ENCODE data around the gene RHBDL3. TPM values are rescaled to one million over a fixed set of nuclear protein-coding genes. Genes with fewer than 3 reads are reported as not detected.

RHBDL3 gene
- total and polyA plus RNA-seq, 2 donors, result 0.19 to 0.32 TPM

DNA sequence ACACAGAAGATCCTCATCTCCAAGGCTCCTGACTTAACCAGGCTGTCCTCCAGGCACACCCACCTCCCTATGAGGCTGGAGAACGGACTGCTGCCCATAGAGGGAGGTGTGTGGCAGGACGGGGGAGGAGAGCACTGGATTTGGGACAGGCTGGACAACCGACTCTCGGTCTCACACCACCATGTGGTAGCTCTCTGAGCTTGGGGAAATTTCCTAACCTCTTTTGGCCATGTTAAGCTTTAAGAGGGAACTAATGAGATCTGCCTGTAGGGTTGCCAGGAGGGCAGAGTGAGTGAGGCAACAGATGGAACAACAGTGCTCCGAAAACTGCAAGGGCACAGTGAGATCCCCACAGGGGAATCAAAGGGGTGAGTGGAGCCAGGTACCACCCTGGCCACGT lies 32.7 kb downstream of the RHBDL3 start:
- H3K4me3 ChIP-seq (ENCODE audit: low read length in 2 of 2), result no peak overlapping the region
- no peaks in the 10 kb centered on the region for H3K9me3 ChIP-seq (ENCODE audit: control insufficient read depth in 2 of 2, insufficient read depth in 1 of 2, low read length in 1 of 2)
- no peaks in the 10 kb centered on the region for H3K36me3 ChIP-seq (ENCODE audit: control insufficient read depth in 2 of 2, insufficient read depth in 2 of 2, low read length in 1 of 2)
- no peak for DNase-seq (ENCODE audit: low read depth in 6 of 9, low spot score in 9 of 9)
- H3K27me3 ChIP-seq (ENCODE audit: control insufficient read depth in 2 of 2, insufficient read depth in 1 of 2, low read length in 1 of 2), result no peaks in the 10 kb centered on the region
- H3K27ac ChIP-seq (ENCODE audit: low read depth in 1 of 2, low read length in 1 of 2), result no peak overlapping the region
- 95% methylated on average over 6 of the region's 6 CpGs for WGBS
- H3K4me1 ChIP-seq (ENCODE audit: control insufficient read depth in 2 of 2, insufficient read depth in 2 of 2, low read length in 2 of 2), result no peaks in the 10 kb centered on the region

DNA sequence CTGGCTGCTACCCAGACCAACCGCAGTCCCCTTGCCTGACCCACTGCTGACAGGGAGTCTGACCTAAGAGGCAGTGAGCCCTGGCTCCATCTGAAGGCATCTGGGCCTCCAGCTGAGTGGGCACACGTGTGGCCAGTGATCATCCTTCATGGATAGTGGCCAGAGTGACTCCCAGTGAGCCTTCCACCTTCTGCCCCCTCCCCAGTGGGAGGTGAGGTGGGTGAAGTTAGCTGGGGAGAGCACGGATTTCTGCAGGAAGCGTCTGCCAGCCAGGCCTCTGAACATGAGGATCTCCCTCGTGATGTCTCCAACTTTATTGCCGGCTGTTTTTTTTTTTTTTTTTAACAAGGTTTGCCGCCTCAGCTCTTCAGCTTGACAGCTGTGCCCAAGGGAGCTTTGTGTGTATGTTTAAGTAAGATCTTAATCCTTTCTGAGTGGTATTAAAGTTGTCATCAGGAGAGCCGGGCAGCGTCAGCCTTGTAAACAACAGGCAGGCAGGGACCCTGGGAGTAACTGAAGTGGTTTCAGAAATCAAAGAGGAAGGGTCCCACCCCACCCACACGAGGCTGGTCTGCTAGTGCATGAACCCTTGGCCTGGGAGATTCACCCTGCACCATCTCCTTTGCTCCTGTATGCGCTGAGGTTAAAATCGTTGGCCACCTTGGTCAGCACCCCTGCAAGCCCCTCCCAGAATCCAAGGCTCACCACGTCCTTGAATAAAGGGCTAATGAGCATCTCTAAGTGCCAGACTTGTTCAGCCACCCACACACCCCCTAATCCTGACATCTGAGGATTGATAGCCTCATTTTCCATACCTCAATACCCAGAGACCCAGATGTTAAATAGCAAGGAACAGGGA lies 33.3 kb downstream of the RHBDL3 start:
- no peaks in the 10 kb centered on the region for H3K9me3 ChIP-seq (ENCODE audit: control insufficient read depth in 2 of 2, insufficient read depth in 1 of 2, low read length in 1 of 2)
- no peak for DNase-seq (ENCODE audit: low read depth in 6 of 9, low spot score in 9 of 9)
- no peaks in the 10 kb centered on the region for H3K4me1 ChIP-seq (ENCODE audit: control insufficient read depth in 2 of 2, insufficient read depth in 2 of 2, low read length in 2 of 2)
- 87% methylated on average over 13 of the region's 13 CpGs for WGBS
- H3K36me3 ChIP-seq (ENCODE audit: control insufficient read depth in 2 of 2, insufficient read depth in 2 of 2, low read length in 1 of 2), result no peaks in the 10 kb centered on the region
- H3K27me3 ChIP-seq (ENCODE audit: control insufficient read depth in 2 of 2, insufficient read depth in 1 of 2, low read length in 1 of 2), result no peaks in the 10 kb centered on the region
- no peak overlapping the region for H3K27ac ChIP-seq (ENCODE audit: low read depth in 1 of 2, low read length in 1 of 2)
- H3K4me3 ChIP-seq (ENCODE audit: low read length in 2 of 2), result no peak overlapping the region

- no peak for DNase-seq (ENCODE audit: low read depth in 6 of 9, low spot score in 9 of 9)
Observed at GRCh38 chr17:32299580-32300164, 34.0 kb downstream of the RHBDL3 start.

GRCh38 chr17:32302037-32302436 lies 36.4 kb downstream of the RHBDL3 start:
- 92% methylated on average over 4 of the region's 4 CpGs for WGBS

More at GRCh38 chr17:32299580-32300164, 34.0 kb downstream of the RHBDL3 start:
- Histone ChIP-seq H3K27me3 (ENCODE audit: control insufficient read depth in 2 of 2, insufficient read depth in 1 of 2, low read length in 1 of 2) (no peaks in the 10 kb centered on the region), H3K9me3 (ENCODE audit: control insufficient read depth in 2 of 2, insufficient read depth in 1 of 2, low read length in 1 of 2) (no peaks in the 10 kb centered on the region), H3K4me3 (ENCODE audit: low read length in 2 of 2) (no peak overlapping the region), H3K4me1 (ENCODE audit: control insufficient read depth in 2 of 2, insufficient read depth in 2 of 2, low read length in 2 of 2) (no peaks in the 10 kb centered on the region), H3K36me3 (ENCODE audit: control insufficient read depth in 2 of 2, insufficient read depth in 2 of 2, low read length in 1 of 2) (no peaks in the 10 kb centered on the region), H3K27ac (ENCODE audit: low read depth in 1 of 2, low read length in 1 of 2) (no peak overlapping the region)
- 97% methylated on average over 7 of the region's 7 CpGs for whole genome bisulfite sequencing

GRCh38 chr17:32302860-32303649 lies 37.4 kb downstream of the RHBDL3 start:
- no peak overlapping the region for H3K27ac ChIP-seq (ENCODE audit: low read depth in 1 of 2, low read length in 1 of 2)
- 95% methylated on average over 10 of the region's 10 CpGs for WGBS
- no peaks in the 10 kb centered on the region for H3K4me1 ChIP-seq (ENCODE audit: control insufficient read depth in 2 of 2, insufficient read depth in 2 of 2, low read length in 2 of 2)
- no peaks in the 10 kb centered on the region for H3K9me3 ChIP-seq (ENCODE audit: control insufficient read depth in 2 of 2, insufficient read depth in 1 of 2, low read length in 1 of 2)
- no peak overlapping the region for H3K4me3 ChIP-seq (ENCODE audit: low read length in 2 of 2)
- no peak for DNase-seq (ENCODE audit: low read depth in 6 of 9, low spot score in 9 of 9)
- H3K36me3 ChIP-seq (ENCODE audit: control insufficient read depth in 2 of 2, insufficient read depth in 2 of 2, low read length in 1 of 2), result no peaks in the 10 kb centered on the region
- no peaks in the 10 kb centered on the region for H3K27me3 ChIP-seq (ENCODE audit: control insufficient read depth in 2 of 2, insufficient read depth in 1 of 2, low read length in 1 of 2)

More at GRCh38 chr17:32302037-32302436, 36.4 kb downstream of the RHBDL3 start:
- DNase-seq (ENCODE audit: low read depth in 6 of 9, low spot score in 9 of 9), result no peak
- Histone ChIP-seq H3K4me3 (ENCODE audit: low read length in 2 of 2) (no peak overlapping the region), H3K4me1 (ENCODE audit: control insufficient read depth in 2 of 2, insufficient read depth in 2 of 2, low read length in 2 of 2) (no peaks in the 10 kb centered on the region), H3K27me3 (ENCODE audit: control insufficient read depth in 2 of 2, insufficient read depth in 1 of 2, low read length in 1 of 2) (no peaks in the 10 kb centered on the region), H3K36me3 (ENCODE audit: control insufficient read depth in 2 of 2, insufficient read depth in 2 of 2, low read length in 1 of 2) (no peaks in the 10 kb centered on the region), H3K27ac (ENCODE audit: low read depth in 1 of 2, low read length in 1 of 2) (no peak overlapping the region), H3K9me3 (ENCODE audit: control insufficient read depth in 2 of 2, insufficient read depth in 1 of 2, low read length in 1 of 2) (no peaks in the 10 kb centered on the region)

DNA sequence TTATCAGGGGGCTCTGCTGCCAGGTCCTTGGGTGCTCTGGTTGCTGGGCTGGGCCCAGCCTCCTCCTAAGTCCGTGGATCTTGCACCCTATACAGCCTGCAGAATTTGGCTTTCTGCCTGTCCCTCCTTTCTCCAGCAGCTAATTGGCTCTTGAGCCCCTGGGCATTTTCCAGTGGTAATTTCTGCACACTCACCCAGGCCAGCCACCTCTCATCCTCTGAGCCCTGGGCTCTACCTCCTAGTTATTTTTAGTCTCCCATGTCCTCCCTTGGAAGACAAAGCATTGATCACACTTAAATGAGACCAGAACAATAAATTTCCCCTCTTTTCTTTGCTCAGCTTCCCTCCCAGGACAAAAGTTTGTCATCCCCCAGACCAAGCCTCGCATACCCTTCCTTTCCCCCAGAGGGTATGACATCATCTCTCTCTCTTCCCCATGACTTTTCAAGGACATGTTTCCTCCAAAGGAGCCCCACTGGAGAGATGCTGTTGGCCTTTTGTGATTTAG lies 38.2 kb downstream of the RHBDL3 start:
- no peaks in the 10 kb centered on the region for H3K27me3 ChIP-seq (ENCODE audit: control insufficient read depth in 2 of 2, insufficient read depth in 1 of 2, low read length in 1 of 2)
- no peaks in the 10 kb centered on the region for H3K36me3 ChIP-seq (ENCODE audit: control insufficient read depth in 2 of 2, insufficient read depth in 2 of 2, low read length in 1 of 2)
- H3K27ac ChIP-seq (ENCODE audit: low read depth in 1 of 2, low read length in 1 of 2), result no peak overlapping the region
- DNase-seq (ENCODE audit: low read depth in 6 of 9, low spot score in 9 of 9), result no peak
- no peaks in the 10 kb centered on the region for H3K9me3 ChIP-seq (ENCODE audit: control insufficient read depth in 2 of 2, insufficient read depth in 1 of 2, low read length in 1 of 2)
- 96% methylated on average over 2 of the region's 2 CpGs for WGBS
- H3K4me1 ChIP-seq (ENCODE audit: control insufficient read depth in 2 of 2, insufficient read depth in 2 of 2, low read length in 2 of 2), result no peaks in the 10 kb centered on the region
- no peak overlapping the region for H3K4me3 ChIP-seq (ENCODE audit: low read length in 2 of 2)

DNA sequence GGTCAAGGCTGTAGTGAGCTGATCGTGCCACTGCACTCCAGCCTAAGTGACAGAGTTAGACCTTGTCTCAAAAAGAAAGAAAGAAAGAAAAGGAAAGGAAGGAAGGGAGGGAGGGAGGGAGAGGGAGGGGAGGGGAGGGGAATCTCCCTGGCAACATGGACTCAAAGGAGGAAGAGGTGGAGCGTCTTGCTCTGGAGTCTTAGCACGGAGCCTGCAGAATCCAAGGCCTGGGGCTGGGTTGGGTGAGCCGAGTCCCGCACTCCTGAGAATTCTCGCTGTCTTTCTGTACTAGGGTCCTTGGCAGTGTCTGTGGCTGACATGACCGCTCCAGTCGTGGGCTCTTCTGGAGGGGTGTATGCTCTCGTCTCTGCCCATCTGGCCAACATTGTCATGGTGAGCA lies 39.4 kb downstream of the RHBDL3 start:
- 94% methylated on average over 9 of the region's 9 CpGs for WGBS
- Histone ChIP-seq H3K36me3 (ENCODE audit: control insufficient read depth in 2 of 2, insufficient read depth in 2 of 2, low read length in 1 of 2) (no peaks in the 10 kb centered on the region), H3K4me1 (ENCODE audit: control insufficient read depth in 2 of 2, insufficient read depth in 2 of 2, low read length in 2 of 2) (no peaks in the 10 kb centered on the region)

GRCh38 chr17:32307658-32308057 lies 42.0 kb downstream of the RHBDL3 start:
- DNase-seq (ENCODE audit: low read depth in 6 of 9, low spot score in 9 of 9), result no peak
- Histone ChIP-seq H3K9me3 (ENCODE audit: control insufficient read depth in 2 of 2, insufficient read depth in 1 of 2, low read length in 1 of 2) (no peaks in the 10 kb centered on the region), H3K36me3 (ENCODE audit: control insufficient read depth in 2 of 2, insufficient read depth in 2 of 2, low read length in 1 of 2) (no peaks in the 10 kb centered on the region), H3K27me3 (ENCODE audit: control insufficient read depth in 2 of 2, insufficient read depth in 1 of 2, low read length in 1 of 2) (no peaks in the 10 kb centered on the region), H3K4me1 (ENCODE audit: control insufficient read depth in 2 of 2, insufficient read depth in 2 of 2, low read length in 2 of 2) (no peaks in the 10 kb centered on the region), H3K27ac (ENCODE audit: low read depth in 1 of 2, low read length in 1 of 2) (no peak overlapping the region), H3K4me3 (ENCODE audit: low read length in 2 of 2) (no peak overlapping the region)
- 33% methylated on average over 4 of the region's 4 CpGs for WGBS

More for the DNA sequence above, 39.4 kb downstream of the RHBDL3 start:
- Histone ChIP-seq H3K27ac (ENCODE audit: low read depth in 1 of 2, low read length in 1 of 2) (no peak overlapping the region), H3K9me3 (ENCODE audit: control insufficient read depth in 2 of 2, insufficient read depth in 1 of 2, low read length in 1 of 2) (no peaks in the 10 kb centered on the region), H3K4me3 (ENCODE audit: low read length in 2 of 2) (no peak overlapping the region), H3K27me3 (ENCODE audit: control insufficient read depth in 2 of 2, insufficient read depth in 1 of 2, low read length in 1 of 2) (no peaks in the 10 kb centered on the region)
- DNase-seq (ENCODE audit: low read depth in 6 of 9, low spot score in 9 of 9), result no peak

Measured in thymus (tissue), 11 donors.